ENCODE results near the gene EPB41L4B. TPM values are rescaled to one million over a fixed set of nuclear protein-coding genes. Genes with fewer than 3 reads are reported as not detected.

The EPB41L4B gene
- total and polyA plus RNA-seq, 2 donors (not counting 1 experiment from before 2014, with no cell fraction given): 0.56 to 2.8 TPM

DNA sequence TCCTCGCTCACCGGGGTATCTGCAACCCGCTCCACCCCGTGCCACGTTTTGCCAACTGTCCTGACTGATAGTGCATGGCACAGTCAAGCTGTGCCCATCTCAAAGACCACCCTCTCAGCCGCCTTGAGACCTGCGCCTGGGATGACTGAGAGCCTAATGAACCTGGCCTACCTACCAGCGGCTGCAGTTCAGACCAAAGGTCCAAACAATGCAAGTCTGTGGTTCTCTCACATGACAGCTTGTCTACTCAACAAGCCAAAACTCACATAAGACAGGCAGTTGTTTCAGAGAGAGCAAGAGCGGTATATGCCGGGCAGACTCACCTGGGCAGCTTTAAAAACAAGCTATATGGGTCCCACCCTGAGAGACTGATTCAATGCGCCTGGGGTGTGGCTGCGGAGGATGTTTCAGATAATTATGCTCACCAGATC is 70.5 kb downstream of the EPB41L4B start:
- TF ChIP-seq EZH2 (IDR thresholded peaks at IDR 0.05; ENCODE audit: low read length, missing control alignments): no peak
- TF ChIP-seq, protein P1, sequence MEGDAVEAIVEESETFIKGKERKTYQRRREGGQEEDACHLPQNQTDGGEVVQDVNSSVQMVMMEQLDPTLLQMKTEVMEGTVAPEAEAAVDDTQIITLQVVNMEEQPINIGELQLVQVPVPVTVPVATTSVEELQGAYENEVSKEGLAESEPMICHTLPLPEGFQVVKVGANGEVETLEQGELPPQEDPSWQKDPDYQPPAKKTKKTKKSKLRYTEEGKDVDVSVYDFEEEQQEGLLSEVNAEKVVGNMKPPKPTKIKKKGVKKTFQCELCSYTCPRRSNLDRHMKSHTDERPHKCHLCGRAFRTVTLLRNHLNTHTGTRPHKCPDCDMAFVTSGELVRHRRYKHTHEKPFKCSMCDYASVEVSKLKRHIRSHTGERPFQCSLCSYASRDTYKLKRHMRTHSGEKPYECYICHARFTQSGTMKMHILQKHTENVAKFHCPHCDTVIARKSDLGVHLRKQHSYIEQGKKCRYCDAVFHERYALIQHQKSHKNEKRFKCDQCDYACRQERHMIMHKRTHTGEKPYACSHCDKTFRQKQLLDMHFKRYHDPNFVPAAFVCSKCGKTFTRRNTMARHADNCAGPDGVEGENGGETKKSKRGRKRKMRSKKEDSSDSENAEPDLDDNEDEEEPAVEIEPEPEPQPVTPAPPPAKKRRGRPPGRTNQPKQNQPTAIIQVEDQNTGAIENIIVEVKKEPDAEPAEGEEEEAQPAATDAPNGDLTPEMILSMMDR (conservative IDR thresholded peaks at IDR 0.05 in 1 of 2, IDR thresholded peaks at IDR 0.05 in 1 of 2; ENCODE audit: low read depth in 1 of 2, low read length in 2 of 2): no peak
- no peak for DNase-seq (ENCODE audit: low read depth in 2 of 2)

DNA sequence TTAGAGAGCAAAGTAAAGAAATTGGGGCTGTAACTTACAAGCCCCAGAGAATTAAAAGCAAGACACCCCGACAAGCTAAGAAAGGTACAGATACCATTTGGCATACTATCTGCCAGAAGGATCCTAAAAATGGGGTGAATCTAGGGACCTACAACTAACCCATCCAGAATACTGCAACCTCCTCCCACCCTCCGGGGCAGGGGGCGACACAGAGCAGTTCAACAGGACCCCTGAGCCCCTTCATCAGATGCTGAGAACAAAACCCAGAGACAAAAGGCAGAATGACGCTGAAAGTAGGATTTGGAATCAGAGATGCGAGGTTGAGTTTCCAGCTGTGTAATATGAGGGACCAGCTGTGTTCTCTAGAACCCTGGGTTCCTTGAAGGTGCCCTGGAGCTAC is 71.2 kb downstream of the EPB41L4B start:
- peaks cover 7% of the 10 kb centered on the region for H3K4me1 ChIP-seq (ENCODE audit: control insufficient read depth, extremely low read depth, insufficient read depth, low read length)

More for the DNA sequence above, 70.5 kb downstream of the EPB41L4B start:
- Histone ChIP-seq H3K9me3 (ENCODE audit: control insufficient read depth, insufficient read depth, low read depth, low read length) (no peaks in the 10 kb centered on the region), H3K9ac (ENCODE audit: insufficient read depth, low read length) (no peak overlapping the region), H3K27me3 (ENCODE audit: control insufficient read depth, insufficient read depth, low read length) (no peaks in the 10 kb centered on the region), H3K36me3 (ENCODE audit: control insufficient read depth, insufficient read depth, low read length) (no peaks in the 10 kb centered on the region), H3K4me3 (replicated peaks in 1 of 4; ENCODE audit: control extremely low read depth in 1 of 4, insufficient read depth in 1 of 4, low read depth in 3 of 4, low read length in 4 of 4) (no peak overlapping the region), H2AFZ (ENCODE audit: low read length) (no peak overlapping the region), H4K20me1 (ENCODE audit: control insufficient read depth, extremely low read depth, insufficient read depth, low read length) (no peaks in the 10 kb centered on the region), H3K4me2 (ENCODE audit: extremely low read depth, insufficient read depth, low read length) (no peak overlapping the region), H3K27ac (ENCODE audit: insufficient read depth, low read length) (no peak overlapping the region), H3K4me1 (ENCODE audit: control insufficient read depth, extremely low read depth, insufficient read depth, low read length) (peaks cover 7% of the 10 kb centered on the region), H3K79me2 (ENCODE audit: control insufficient read depth, insufficient read depth, low read length) (no peaks in the 10 kb centered on the region)

DNA sequence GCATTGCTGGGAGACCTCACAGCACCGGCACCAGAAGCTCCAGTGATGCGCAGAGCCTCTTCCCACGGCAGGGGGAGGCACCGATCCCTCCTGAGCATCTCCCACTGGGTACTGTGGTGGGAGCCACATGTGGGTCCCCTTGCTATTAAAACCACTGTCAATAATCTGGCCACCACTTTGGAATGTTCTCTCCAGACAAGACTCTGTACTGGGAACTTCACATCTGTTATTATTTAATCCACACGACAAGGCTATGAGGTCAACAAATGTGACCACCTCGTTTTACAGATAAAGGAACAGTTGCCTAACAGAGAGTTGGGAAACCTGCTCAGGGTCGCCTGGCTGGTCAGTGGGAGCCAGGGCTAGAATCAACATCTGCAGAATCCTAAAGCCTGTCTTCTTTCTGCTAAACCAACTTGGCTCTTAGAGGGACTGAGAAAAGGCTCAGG is 72.7 kb downstream of the EPB41L4B start:
- DNase-seq (ENCODE audit: low read depth in 2 of 2): peak; percentile 20 to 25
- no peak overlapping the region for H3K9ac ChIP-seq (ENCODE audit: insufficient read depth, low read length)
- no peak overlapping the region for H2AFZ ChIP-seq (ENCODE audit: low read length)
- TF ChIP-seq, protein P1 (conservative IDR thresholded peaks at IDR 0.05 in 1 of 2, IDR thresholded peaks at IDR 0.05 in 1 of 2; ENCODE audit: low read depth in 1 of 2, low read length in 2 of 2): no peak
- no peak for TF ChIP-seq EZH2 (IDR thresholded peaks at IDR 0.05; ENCODE audit: low read length, missing control alignments)
- no peaks in the 10 kb centered on the region for H3K79me2 ChIP-seq (ENCODE audit: control insufficient read depth, insufficient read depth, low read length)
- H3K27ac ChIP-seq (ENCODE audit: insufficient read depth, low read length): no peak overlapping the region
- H3K4me1 ChIP-seq (ENCODE audit: control insufficient read depth, extremely low read depth, insufficient read depth, low read length): no peaks in the 10 kb centered on the region
- no peak overlapping the region for H3K4me2 ChIP-seq (ENCODE audit: extremely low read depth, insufficient read depth, low read length)
- H3K9me3 ChIP-seq (ENCODE audit: control insufficient read depth, insufficient read depth, low read depth, low read length): no peaks in the 10 kb centered on the region
- H3K27me3 ChIP-seq (ENCODE audit: control insufficient read depth, insufficient read depth, low read length): no peaks in the 10 kb centered on the region
- H3K36me3 ChIP-seq (ENCODE audit: control insufficient read depth, insufficient read depth, low read length): no peaks in the 10 kb centered on the region
- no peaks in the 10 kb centered on the region for H4K20me1 ChIP-seq (ENCODE audit: control insufficient read depth, extremely low read depth, insufficient read depth, low read length)
- no peak overlapping the region for H3K4me3 ChIP-seq (replicated peaks in 1 of 4; ENCODE audit: control extremely low read depth in 1 of 4, insufficient read depth in 1 of 4, low read depth in 3 of 4, low read length in 4 of 4)

More for the DNA sequence above, 71.2 kb downstream of the EPB41L4B start:
- Histone ChIP-seq H3K4me2 (ENCODE audit: extremely low read depth, insufficient read depth, low read length) (no peak overlapping the region), H3K27ac (ENCODE audit: insufficient read depth, low read length) (no peak overlapping the region), H3K9me3 (ENCODE audit: control insufficient read depth, insufficient read depth, low read depth, low read length) (no peaks in the 10 kb centered on the region), H4K20me1 (ENCODE audit: control insufficient read depth, extremely low read depth, insufficient read depth, low read length) (no peaks in the 10 kb centered on the region), H3K9ac (ENCODE audit: insufficient read depth, low read length) (no peak overlapping the region), H3K36me3 (ENCODE audit: control insufficient read depth, insufficient read depth, low read length) (no peaks in the 10 kb centered on the region), H2AFZ (ENCODE audit: low read length) (no peak overlapping the region), H3K27me3 (ENCODE audit: control insufficient read depth, insufficient read depth, low read length) (no peaks in the 10 kb centered on the region), H3K4me3 (replicated peaks in 1 of 4; ENCODE audit: control extremely low read depth in 1 of 4, insufficient read depth in 1 of 4, low read depth in 3 of 4, low read length in 4 of 4) (no peak overlapping the region), H3K79me2 (ENCODE audit: control insufficient read depth, insufficient read depth, low read length) (no peaks in the 10 kb centered on the region)
- DNase-seq (ENCODE audit: low read depth in 2 of 2): no peak
- TF ChIP-seq, protein P1 (conservative IDR thresholded peaks at IDR 0.05 in 1 of 2, IDR thresholded peaks at IDR 0.05 in 1 of 2; ENCODE audit: low read depth in 1 of 2, low read length in 2 of 2): no peak
- TF ChIP-seq EZH2 (IDR thresholded peaks at IDR 0.05; ENCODE audit: low read length, missing control alignments): no peak
